Activated naive CD8-positive, alpha-beta T cell treated with anti-CD3 and anti-CD28 coated beads, Interleukin-2, amount 50 U/mL, for 16 hours (primary cell): ENCODE data around the gene EFCC1.
"Not testable (repeated sequence)": the region's sequence is repeated elsewhere in the genome, so short reads cannot be mapped to it uniquely, and the experiment has no call there.

ENCODE experiments used
- DNase-seq: peaks from one replicate; pipeline ENCODE4 v3.0.0-alpha.2; 2020; ENCODE audit warnings: low read depth, low spot score

EFCC1 gene

DNA sequence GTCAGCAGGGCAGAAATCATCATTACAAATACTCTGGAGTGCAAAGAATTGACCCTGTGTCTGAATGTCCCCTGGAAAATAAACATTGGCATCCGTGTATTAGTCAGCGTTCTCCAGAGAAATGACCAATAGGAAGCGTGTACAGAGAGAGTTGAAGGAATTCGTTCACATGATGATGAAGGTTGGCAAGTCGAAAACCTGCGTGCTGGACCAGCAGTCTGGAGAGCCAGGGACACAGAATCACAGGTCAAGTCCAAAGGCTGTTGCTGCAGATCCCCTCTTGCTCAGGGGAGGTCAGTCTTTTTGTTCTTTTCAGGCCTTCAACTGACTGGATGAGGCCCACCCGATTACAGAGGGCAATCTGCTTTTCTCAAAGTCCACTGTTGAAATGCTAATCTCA is 76.1 kb downstream of the EFCC1 start:
- no peak for DNase-seq

DNA sequence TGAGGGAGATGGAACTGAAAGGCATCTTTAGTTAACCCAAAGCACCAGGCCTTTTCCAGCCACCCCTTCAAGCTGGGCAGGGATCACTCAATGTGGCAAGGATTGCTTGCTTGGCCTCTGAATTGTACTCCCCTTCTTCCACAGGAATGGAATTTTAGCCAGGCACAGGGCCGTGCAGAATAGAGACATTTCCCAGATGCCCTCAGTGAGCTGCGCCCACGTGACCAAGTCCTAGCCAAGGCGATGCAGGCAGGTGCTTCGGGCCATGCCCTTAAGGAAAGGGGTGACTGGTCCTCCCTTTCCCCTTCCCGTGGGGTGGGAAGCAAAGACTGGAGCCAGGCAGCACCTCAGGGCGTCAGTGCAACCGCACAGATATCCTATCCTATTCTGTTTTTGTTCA is 77.4 kb downstream of the EFCC1 start:
- no peak for DNase-seq

DNA sequence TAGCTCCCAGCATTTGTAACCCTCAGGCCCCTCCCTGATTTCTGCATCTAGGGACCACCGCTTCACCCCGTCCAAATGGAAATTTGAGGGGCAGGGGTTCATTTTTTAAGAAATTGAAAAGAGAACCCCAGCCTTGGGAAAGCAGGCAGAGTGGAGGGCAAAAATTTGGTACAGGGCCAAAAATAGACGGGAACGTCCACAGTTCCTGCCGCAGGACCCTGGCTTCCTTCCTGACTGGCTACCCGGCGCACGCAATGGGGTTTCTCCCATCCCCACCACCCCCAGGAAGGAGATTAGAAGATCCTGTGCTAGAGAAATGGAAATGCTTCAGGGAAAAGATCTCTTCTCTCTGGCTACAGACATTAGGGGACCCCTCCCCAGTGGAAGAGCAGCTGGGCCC is 80.4 kb downstream of the EFCC1 start:
- DNase-seq: no peak

DNA sequence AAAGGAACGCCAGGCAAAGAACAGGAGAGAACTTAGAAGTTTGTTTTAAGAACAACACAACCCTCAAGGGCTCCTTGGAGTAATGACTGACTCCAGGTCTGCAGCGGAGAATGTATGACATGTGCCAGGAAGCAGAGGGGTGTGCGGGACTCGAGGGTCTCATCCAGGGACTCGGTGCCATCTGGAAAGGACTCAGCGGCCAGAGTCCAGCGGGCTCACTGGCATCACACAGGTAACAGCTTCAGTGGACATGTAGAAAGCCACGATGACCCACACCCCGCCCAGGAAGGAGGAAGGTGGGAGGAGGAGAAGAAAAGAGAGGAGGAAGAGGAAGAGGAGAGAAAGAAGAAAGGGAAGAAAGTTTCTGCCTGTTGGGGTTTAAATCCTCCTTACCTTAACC is 80.9 kb downstream of the EFCC1 start:
- no peak for DNase-seq

- no peak for DNase-seq
Observed at GRCh38 chr3:129084501-129084900, 83.4 kb downstream of the EFCC1 start.

- DNase-seq: no peak
Observed at GRCh38 chr3:129085165-129085715, 84.1 kb downstream of the EFCC1 start.

GRCh38 chr3:129085818-129086217 is 84.7 kb downstream of the EFCC1 start:
- no peak for DNase-seq

GRCh38 chr3:129087138-129087702 is 86.1 kb downstream of the EFCC1 start:
- no peak for DNase-seq

- not testable (repeated sequence) for DNase-seq
Observed at GRCh38 chr3:129087904-129088303, 86.8 kb downstream of the EFCC1 start.

- DNase-seq: not testable (repeated sequence)
Observed at GRCh38 chr3:129088312-129088711, 87.2 kb downstream of the EFCC1 start.
